ENCODE results near the gene NODAL. TPM values are rescaled to one million over a fixed set of nuclear protein-coding genes. Genes with fewer than 3 reads are reported as not detected.

Gene NODAL
- total RNA-seq, 1 donor from 2014 or later, result not detected

DNA sequence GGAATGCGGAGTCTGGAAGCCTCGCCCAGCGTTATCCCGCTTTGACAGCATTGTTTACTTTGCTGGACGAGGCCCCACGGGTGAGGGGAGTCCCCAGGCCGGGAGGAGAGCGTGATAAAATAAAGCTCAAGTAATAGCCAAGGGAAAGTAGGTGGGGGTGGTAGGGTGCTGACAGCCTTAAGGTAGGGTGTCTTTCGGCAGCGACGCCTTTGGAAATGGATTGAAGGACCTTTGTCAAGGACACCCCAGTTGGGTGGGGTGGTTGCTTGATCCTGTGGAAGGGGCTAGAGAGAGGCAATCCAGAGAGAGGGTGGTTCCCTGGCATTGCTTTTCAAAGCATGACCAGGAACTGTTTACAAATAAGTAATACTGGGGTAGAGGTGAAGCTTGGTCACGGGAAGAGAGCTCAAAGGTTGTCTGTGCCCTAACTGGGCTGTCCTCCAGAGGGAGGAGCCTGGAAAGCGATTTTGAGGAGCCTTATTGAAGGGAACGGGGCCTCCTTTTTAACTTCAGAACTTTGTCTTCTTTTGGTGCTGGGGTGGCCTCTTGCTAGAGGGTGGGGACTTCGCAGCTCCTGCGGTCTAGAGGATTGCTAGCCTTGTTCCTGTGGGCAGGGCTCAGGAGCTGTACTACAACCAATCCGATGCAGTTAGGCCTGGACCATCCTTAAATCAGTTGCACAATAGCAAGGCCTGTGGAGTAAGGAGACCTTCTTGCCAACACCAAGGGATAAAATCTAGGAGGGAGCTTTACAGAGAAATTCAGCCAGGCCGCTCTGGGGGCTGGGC is 36.2 kb downstream of the NODAL start:
- Mint-ChIP-seq H3K36me3 (ENCODE audit: insufficient read depth) (peaks cover 21% of the 10 kb centered on the region), H3K27ac (peak overlapping the region; percentile 98), H3K9me3 (ENCODE audit: low read depth) (peaks cover 3% of the 10 kb centered on the region), H3K4me1 (ENCODE audit: low read depth) (peaks cover 28% of the 10 kb centered on the region), H3K27me3 (no peaks in the 10 kb centered on the region), H3K4me3 (ENCODE audit: low read depth) (peak overlapping the region; percentile 94)
- TF ChIP-seq, protein P1, sequence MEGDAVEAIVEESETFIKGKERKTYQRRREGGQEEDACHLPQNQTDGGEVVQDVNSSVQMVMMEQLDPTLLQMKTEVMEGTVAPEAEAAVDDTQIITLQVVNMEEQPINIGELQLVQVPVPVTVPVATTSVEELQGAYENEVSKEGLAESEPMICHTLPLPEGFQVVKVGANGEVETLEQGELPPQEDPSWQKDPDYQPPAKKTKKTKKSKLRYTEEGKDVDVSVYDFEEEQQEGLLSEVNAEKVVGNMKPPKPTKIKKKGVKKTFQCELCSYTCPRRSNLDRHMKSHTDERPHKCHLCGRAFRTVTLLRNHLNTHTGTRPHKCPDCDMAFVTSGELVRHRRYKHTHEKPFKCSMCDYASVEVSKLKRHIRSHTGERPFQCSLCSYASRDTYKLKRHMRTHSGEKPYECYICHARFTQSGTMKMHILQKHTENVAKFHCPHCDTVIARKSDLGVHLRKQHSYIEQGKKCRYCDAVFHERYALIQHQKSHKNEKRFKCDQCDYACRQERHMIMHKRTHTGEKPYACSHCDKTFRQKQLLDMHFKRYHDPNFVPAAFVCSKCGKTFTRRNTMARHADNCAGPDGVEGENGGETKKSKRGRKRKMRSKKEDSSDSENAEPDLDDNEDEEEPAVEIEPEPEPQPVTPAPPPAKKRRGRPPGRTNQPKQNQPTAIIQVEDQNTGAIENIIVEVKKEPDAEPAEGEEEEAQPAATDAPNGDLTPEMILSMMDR (IDR thresholded peaks at IDR 0.05; ENCODE audit: unreplicated experiment), result no peak
- DNase-seq (ENCODE audit: low spot score, unreplicated experiment), result no peak

DNA sequence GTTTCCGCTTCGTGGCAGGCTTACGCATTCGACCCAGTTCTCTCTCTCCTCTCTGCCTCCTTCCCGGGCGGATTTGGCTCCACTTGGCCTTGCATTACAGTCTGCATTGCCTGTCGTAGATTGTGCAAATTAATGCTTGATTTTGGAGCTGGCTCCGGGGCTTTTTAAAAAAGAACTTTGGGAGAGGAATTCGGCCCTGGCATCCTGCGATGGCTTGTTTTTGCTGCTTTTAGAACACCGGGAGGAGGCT is 36.8 kb downstream of the NODAL start:
- peaks cover 20% of the 10 kb centered on the region for H3K36me3 Mint-ChIP-seq (ENCODE audit: insufficient read depth)
- TF ChIP-seq, protein P1 (IDR thresholded peaks at IDR 0.05; ENCODE audit: unreplicated experiment), result no peak
- DNase-seq (ENCODE audit: low spot score, unreplicated experiment), result no peak
- H3K27ac Mint-ChIP-seq, result peak overlapping the region; percentile 98
- peak overlapping the region; percentile 94 for H3K4me3 Mint-ChIP-seq (ENCODE audit: low read depth)
- no peaks in the 10 kb centered on the region for H3K27me3 Mint-ChIP-seq
- H3K9me3 Mint-ChIP-seq (ENCODE audit: low read depth), result peaks cover 3% of the 10 kb centered on the region
- peaks cover 27% of the 10 kb centered on the region for H3K4me1 Mint-ChIP-seq (ENCODE audit: low read depth)

DNA sequence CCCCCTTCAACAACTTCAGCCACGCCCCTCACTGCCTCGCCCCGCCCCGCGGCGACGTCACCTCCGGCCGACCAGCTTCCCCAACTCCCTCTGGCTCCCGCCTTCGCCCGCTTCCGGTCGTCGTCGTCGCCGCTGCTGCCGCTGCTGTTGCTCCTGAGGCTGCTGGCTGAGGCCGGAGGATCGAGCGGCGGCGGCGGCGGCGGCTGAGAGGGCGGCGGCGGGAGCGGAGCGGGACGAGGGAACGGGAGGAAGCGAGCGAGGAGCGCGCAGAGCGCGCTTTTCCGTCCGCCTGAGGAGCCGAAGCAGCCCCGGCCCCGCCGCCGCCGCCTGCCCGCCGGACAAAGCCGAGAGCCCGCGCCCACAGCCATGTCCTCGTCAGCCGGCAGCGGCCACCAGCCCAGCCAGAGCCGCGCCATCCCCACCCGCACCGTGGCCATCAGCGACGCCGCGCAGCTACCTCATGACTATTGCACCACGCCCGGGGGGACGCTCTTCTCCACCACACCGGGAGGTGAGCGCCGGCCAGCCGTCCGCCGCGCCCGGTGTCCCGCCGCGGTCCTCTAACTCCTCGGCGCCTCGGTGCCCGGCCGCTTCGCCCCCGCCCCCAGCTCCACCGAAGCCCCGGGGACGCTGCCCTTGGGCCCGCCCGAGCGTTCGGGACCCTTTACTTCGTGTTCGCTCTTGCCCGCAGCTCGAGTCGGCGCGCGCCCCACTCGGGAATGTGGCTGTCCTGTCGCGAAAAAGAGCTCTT is 37.3 kb downstream of the NODAL start, which contains the start of gene EIF4EBP2:
Gene EIF4EBP2 (plus strand): TSS at position 110 of the 751 bp plus-strand sequence. CDS start 257 bp downstream, at position 367.
- TF ChIP-seq, protein P1 (IDR thresholded peaks at IDR 0.05; ENCODE audit: unreplicated experiment), result no peak
- peak within 1 kb of the TSS; percentile 94 for H3K4me3 Mint-ChIP-seq (ENCODE audit: low read depth)
- H3K4me1 Mint-ChIP-seq (ENCODE audit: low read depth), result peaks cover 24% of the 10 kb centered on the region
- no peaks in the 10 kb centered on the region for H3K27me3 Mint-ChIP-seq
- peaks cover 18% of the 10 kb centered on the region for H3K36me3 Mint-ChIP-seq (ENCODE audit: insufficient read depth)
- peak; percentile 98 for DNase-seq (ENCODE audit: low spot score, unreplicated experiment)
- H3K27ac Mint-ChIP-seq, result peak within 1 kb of the TSS; percentile 98
- peaks cover 3% of the 10 kb centered on the region for H3K9me3 Mint-ChIP-seq (ENCODE audit: low read depth)

DNA sequence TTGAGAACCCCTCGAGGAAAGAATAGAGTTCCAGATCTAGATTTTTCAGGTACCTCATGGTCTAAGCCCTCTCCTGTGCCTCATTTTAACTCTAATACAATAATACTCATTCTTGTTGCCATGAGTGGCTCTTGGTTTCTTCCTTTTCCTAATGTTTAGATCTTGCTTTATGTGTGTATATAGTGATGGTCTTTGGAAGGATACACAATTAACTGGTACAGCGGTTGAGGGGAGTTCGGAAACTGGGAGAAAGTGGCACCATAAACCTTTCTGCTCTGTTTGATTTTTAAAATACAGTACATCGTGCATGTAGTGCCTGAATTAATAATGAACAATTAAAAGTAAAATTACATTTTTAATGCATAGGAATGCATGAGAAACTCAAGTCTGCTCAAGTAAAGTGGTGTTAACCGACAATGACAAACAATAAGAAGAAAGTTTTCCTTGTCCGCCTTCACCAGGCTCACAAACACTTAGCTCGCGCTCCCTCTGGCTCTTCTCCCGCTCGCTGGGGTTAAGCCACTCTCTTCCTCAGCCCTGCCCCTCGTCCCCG is 37.9 kb downstream of the NODAL start:
- peak overlapping the region; percentile 94 for H3K4me3 Mint-ChIP-seq (ENCODE audit: low read depth)
- H3K36me3 Mint-ChIP-seq (ENCODE audit: insufficient read depth), result peaks cover 12% of the 10 kb centered on the region
- peaks cover 22% of the 10 kb centered on the region for H3K4me1 Mint-ChIP-seq (ENCODE audit: low read depth)
- peaks cover 2% of the 10 kb centered on the region for H3K9me3 Mint-ChIP-seq (ENCODE audit: low read depth)
- H3K27me3 Mint-ChIP-seq, result no peaks in the 10 kb centered on the region
- H3K27ac Mint-ChIP-seq, result peak overlapping the region; percentile 95
- DNase-seq (ENCODE audit: low spot score, unreplicated experiment), result no peak
- TF ChIP-seq, protein P1 (IDR thresholded peaks at IDR 0.05; ENCODE audit: unreplicated experiment), result no peak

DNA sequence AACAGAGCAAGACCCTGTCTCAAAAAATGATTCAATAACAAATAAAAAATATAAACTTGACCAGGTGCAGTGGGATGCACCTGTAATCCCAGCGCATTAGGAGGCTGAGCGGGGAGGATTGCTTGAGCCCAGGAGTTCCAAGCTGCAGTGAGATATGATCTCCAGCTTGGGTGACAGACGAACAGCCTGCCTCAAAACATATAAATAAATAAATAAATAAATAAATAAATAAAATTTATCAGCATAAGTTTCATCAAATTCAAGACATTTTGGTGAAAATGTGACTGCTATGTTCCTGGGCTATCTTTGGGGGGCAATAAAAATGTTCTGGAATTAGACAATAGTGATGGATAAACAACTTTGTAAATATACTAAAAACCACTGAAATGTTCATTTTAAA is 42.3 kb downstream of the NODAL start:
- TF ChIP-seq, protein P1 (IDR thresholded peaks at IDR 0.05; ENCODE audit: unreplicated experiment), result no peak
- H3K9me3 Mint-ChIP-seq (ENCODE audit: low read depth), result no peaks in the 10 kb centered on the region

More for the DNA sequence above, 42.3 kb downstream of the NODAL start:
- H3K4me1 Mint-ChIP-seq (ENCODE audit: low read depth), result peaks cover 1% of the 10 kb centered on the region
- H3K27ac Mint-ChIP-seq, result no peak overlapping the region
- no peak for DNase-seq (ENCODE audit: low spot score, unreplicated experiment)
- no peaks in the 10 kb centered on the region for H3K36me3 Mint-ChIP-seq (ENCODE audit: insufficient read depth)
- H3K27me3 Mint-ChIP-seq, result no peaks in the 10 kb centered on the region
- H3K4me3 Mint-ChIP-seq (ENCODE audit: low read depth), result no peak overlapping the region
